Glomerular visceral epithelial cell (primary cell): ENCODE measurements around the gene NEDD1.

Source experiments
- DNase-seq: peaks from one replicate; pipeline ENCODE4 v3.0.0-alpha.2; 2016; ENCODE audit errors: extremely low spot score

Gene NEDD1, protein sequence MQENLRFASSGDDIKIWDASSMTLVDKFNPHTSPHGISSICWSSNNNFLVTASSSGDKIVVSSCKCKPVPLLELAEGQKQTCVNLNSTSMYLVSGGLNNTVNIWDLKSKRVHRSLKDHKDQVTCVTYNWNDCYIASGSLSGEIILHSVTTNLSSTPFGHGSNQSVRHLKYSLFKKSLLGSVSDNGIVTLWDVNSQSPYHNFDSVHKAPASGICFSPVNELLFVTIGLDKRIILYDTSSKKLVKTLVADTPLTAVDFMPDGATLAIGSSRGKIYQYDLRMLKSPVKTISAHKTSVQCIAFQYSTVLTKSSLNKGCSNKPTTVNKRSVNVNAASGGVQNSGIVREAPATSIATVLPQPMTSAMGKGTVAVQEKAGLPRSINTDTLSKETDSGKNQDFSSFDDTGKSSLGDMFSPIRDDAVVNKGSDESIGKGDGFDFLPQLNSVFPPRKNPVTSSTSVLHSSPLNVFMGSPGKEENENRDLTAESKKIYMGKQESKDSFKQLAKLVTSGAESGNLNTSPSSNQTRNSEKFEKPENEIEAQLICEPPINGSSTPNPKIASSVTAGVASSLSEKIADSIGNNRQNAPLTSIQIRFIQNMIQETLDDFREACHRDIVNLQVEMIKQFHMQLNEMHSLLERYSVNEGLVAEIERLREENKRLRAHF

DNA sequence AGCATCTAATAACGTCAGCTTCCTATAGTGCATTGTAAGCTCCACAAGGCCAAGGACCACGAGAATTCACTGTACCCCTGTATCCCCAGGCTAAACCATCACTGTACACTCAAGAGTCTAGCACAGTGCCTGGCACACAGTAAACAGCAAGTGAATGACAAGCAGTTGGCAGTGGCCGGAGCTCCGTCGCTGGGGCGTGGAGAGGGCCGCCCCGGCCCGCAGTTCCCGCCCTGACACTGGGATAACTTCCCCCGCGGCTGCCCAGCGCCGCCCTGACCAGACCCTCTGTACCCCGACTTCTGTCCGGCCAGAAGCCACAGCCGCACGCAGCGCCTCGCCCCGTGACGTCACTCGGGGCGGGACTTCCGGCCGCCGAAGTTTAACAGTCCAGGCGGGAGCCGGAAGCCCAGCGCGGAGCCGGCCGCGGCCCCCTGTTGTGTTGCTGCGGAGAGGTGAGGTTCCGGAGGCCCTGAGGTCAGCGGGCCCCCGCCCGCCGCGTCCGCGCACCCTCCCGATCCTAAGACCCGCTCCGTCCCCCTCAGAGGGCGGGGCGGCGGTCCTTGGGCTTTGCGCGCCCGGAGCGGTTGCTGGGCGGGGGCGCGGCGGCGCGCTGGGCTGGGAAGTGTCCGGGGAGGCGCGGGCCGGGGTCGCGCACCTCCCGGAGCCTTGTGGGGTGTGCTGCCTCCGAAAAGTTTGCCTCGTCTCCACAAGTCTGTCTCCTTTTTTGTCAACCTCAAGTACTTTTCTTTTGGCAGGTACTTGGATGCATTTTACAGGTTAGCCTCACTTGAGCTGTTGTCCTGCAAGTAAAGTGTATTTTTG is at the start of gene NEDD1:
Gene NEDD1 (plus strand): TSS at position 409 of the 822 bp plus-strand sequence. CDS start 2,503 bp downstream, outside the sequence.
- DNase-seq, result peak; percentile 82

DNA sequence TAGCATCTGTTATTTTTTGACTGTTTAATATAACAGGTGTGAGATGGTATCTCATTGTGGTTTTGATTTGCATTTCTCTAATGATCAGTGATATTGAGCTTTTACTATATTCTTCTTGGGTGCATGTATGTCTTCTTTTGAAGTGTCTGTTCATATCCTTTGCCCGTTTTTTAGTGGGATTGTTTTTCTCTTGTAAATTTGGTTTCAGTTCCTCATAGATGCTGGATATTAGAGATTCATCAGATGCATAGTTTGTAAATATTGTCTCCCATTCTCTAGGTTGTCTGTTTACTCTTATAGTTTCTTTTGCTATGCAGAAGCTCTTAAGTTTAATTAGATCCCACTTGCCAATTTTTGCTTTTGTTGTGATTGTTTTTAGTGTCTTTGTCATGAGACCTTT is 48.9 kb upstream of the NEDD1 start:
- no peak for DNase-seq

DNA sequence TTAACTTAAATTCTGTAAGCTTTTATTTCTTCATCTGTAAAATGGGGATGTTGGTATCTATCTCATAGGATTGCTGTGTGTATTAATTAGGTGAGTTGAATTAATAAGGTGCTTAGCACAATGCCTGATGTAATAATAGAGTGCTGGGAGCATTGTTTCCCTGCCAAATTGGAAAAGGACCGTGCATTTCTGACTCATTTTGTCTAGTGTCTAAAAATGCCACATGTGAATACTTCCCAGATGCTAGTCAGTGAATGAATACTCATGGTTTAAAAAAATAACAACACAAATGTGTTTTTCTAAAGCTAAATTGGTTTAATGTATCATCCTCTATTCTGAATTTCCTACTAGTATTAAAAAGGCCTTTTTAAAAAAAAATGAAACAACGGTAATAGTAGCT is 45.4 kb upstream of the NEDD1 start:
- no peak for DNase-seq

DNA sequence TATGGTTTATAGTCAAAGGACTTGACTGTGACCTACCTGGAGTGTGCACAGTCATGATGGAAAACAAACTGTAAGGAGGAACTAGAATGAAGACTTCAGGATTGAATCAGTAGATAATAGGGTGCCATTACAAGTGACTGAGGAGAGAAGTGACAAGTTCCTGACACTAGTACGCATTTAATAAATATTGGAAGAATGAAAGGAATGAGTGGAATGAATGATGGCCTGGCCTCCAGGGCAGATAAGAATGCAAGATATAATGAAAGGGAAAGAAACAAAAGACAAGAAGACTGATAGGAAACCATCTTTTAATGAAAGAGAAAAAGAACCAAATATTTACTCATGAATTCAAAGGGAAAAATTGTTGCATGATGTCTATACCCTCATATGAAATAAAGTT is 44.7 kb upstream of the NEDD1 start:
- no peak for DNase-seq

DNA sequence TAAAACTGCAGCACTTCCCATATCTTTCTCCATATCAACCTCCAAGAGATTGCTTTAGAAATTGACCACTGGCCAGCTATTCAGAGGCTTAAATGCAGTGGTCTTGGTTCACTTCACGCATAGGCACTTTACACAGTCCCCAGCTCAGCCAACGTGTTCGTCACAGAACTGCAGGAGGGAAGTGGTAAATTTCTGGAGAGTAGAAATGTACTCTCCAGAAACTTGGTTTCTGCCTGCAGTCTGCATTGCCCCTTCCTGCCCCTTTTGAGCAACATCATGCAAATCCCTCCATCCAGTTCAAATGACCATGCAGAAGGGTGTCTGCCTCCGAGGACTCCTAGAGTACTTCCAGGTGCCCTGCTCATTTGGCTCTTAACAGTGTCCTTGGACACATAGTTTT is 42.7 kb upstream of the NEDD1 start:
- DNase-seq, result no peak

DNA sequence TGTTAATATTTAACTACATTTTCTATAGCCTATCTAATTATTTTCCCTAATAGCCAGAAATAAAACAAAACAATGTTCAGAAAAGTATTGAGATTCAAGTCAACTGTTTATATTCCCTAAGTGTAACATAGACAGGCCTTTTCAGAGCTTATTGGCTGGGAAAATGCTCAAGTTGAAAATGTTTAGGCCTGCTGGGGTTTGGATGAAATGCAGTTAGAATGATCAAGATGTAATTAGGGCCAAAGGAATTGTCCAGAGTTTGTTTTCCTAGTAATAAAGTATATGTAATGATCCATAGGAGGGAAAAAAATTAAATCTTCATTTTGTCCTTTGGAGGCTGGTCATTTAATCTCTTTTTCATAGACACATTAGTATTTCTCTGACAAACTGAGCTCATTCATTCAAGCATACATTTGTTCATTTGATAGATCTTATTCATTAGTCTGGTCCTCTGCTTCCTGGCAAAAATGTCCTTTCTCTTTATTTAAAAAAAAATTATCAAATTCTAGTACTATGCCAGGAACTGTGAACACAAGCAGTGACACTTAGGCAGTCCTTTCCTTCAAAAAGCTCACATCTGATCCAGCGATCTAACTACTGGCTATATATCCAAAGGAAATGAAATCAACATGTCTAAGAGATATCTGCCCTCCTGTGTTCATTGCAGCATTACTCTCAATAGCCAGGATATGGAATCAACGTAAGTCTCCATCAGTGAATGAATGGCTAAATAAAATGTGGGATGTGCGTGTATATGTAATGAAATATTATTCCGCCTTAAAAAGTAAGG is 40.1 kb upstream of the NEDD1 start:
- no peak for DNase-seq

DNA sequence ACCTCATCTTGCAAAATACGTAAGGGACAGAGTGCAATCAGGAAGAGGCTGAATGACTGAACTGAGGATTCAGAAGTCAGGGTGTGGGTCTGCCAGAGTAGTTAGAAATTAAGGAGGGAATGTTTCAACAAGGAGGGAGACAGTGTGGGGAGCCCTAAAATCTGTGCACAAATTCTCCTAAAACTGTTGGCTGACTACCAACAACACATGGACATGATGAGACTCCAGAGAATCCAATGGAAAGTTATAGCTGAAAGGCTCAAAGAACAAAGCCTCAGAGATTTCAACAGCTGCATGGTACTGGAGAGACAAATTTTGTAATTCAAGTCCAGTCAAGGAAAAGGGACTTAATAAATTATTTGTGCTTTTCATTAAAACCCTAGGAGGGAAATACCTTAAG is 36.1 kb upstream of the NEDD1 start:
- no peak for DNase-seq

DNA sequence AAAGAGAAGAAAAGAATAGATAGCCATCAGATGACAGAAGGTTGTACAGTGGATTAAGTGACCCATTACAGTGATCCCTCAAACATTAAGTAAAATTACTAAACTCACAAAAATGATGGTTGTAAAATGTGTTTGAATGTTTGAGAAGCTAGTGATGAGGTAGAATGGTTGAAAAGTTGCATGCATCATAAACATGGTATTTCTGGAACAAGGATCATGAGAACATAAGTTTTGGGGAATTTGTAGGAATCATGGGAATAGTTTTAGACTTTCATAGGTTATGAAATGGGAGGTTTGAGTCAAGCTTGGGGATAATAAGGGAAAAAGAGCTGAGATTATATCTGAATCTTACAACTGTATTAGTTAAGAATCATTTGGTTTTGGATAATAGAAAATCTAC is 34.1 kb upstream of the NEDD1 start:
- no peak for DNase-seq

DNA sequence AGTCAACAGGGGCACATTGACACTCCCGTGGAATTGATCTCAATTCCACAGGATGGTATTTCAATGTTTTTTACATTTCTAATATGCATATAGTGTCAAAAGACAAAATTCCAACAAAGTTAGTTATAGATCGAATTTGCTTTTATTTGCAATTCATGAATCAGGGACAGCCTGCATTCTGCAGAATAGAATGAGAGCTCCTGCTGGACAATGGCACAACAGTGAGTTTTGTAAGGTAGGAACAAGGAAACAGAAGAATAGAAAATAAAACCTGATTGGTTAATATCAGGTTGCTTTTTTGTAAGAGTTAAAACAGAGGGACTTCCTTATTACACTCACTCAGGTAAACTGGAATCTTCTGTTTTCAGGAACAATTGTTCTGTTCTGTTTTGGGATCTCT is 32.8 kb upstream of the NEDD1 start:
- DNase-seq, result no peak

DNA sequence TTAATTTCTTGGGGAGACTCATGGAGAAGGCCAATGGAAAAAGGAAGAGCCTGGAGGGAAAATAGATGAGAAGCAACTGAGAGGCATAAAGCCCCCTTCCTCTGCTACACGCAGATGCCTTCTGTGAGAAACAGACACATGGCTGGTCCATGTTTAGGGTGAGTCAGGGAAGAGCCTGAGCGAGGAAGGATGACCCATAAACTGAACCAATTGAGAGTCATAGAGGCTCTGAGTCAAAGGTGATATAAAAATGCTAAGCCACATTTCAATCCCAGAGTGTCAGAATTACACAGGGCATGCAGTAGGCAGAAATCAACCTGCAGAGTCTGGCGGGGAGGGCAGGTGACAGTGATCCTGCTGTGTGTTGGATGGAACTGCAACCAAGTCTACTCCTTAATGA is 30.1 kb upstream of the NEDD1 start:
- DNase-seq, result no peak

DNA sequence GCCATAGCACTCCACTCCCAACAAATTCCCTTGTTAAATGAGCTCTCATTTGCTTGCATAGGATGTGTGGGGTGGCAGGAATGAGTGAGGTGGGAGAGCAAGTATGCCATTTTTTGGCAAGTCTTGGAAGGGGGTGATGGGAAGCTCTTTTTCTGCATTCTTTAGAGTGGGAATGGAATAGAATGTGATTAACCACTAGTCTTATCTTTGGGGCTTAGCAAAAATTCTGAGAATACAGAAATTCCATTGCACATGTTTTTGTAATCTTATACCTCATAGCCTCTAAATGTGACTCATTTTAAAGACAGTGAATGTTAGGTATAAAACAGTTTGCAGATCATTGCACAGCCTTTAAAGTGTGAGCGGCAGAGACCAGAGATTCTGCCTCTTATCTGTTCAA is 28.4 kb upstream of the NEDD1 start:
- DNase-seq, result no peak

DNA sequence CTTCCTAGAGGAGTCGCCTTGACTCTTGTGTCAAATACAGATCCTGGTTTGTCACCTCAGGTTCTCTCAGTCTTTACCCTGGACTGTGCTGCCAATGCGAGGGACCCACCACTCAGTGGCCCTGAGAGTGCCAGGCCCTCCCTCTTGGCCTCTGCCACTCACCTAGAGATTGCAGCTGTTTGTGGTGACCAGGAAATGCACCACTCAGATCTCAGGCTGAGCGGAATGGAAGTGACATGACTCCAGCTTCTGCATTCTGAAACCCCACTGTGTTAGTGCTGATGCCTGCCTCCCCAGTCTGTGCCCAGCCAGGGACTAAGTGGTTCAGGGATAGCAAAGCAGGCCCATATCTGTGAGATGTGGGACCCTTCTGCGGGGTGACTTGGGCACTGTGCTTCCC is 27.8 kb upstream of the NEDD1 start:
- DNase-seq, result no peak

DNA sequence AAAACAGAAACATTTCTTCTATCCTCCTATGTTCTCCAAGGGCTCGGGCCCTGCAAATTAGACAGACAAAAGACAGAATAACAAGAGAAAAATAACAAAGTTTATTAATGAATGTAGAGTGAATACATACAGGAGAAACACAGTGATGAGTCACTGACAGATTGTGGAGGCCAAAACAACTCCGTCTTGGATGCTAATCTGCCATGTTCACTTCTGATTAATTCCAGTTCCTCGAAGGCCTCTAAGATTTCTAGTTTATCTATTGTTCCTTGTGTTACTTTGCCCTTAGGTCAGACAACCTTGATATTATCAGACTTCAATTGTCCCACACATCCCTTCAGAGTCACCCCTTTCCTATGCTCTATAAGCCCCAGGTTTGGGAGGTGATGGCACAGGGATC is 26.8 kb upstream of the NEDD1 start:
- DNase-seq, result no peak

DNA sequence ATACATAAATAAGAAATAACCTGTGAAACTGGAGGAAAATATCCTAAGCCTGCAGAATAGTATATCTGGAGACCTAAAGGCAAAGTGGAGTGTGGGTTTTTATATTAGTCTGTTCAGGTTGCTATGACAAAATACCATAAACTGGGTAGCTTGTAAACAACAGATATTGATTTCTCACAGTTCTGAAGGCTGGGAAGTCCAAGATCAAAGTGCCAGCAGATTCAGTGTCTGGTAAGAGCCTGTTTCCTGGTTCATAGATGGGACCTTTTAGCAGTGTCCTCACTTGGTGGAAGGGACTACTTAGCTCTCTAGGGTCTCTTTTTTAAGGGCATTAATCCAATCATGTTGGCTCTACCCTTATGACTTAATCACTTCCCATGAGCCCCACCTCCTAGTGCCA is 25.4 kb upstream of the NEDD1 start:
- no peak for DNase-seq

DNA sequence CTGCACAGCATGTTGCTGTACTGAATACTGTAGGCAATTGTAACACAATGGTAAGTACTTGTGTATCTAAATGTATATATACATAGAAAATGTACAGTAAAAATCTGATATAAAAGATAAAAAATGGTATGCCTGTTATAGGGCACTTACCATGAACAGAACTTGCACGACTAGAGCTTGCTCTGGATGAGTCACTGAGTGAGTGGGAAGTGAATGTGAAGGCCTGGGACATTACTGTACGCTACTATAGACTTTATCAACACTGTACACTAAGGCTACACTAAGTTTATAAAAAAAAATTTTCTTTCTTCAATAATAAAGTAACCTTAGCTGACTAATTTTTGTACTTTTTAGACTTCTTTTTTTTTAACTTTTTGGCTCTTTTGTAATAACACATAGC is 24.2 kb upstream of the NEDD1 start:
- peak; percentile 9 for DNase-seq

DNA sequence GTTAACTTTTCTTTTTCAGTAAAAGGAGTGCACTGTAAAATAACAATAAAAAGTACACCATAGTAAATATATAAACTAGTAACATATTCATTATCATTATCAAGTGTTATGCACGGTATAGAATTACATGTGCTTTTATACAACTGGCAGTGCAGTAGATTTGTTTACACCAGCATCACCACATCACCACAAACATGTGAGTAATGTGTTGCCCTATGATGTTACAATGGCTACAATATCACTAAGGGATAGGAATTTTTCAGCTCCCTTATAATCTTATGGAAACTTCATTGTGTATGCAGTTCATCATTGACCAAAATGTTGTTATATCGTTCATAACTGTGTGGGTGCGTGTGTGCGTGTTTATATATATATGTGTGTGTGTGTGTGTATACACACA is 23.5 kb upstream of the NEDD1 start:
- DNase-seq, result no peak

DNA sequence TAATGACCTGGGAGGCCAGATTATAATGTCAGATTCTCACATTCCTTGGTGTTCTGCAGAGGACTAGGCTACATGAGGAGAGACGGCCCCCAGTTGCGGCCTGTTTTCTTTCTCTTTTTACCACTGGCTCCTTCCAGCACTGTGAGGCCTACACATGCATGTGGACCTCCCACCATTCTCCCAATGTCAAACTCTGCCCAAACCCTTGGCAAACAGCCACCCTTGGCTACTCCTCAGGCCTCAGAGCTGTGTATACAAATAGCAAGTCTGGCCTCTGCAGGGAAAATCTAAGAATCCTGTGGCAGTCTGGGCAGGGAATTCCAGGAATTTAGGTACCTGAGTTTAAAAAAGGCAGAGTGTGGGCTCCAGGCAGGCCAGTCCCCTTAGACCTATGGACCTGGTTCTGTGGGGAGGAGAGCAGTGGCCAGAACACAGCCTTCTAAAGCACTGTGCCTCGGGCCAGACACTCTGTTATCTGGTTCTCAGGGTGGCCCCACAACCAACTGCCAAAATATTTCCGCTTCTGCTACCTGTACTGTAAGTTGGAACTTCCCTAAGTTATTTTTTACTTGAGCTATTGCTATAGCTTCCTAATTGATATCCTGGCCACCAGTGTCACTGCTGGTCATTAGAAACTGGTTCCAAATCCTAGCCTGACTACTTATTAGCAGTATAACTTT is 19.9 kb upstream of the NEDD1 start:
- DNase-seq, result no peak

DNA sequence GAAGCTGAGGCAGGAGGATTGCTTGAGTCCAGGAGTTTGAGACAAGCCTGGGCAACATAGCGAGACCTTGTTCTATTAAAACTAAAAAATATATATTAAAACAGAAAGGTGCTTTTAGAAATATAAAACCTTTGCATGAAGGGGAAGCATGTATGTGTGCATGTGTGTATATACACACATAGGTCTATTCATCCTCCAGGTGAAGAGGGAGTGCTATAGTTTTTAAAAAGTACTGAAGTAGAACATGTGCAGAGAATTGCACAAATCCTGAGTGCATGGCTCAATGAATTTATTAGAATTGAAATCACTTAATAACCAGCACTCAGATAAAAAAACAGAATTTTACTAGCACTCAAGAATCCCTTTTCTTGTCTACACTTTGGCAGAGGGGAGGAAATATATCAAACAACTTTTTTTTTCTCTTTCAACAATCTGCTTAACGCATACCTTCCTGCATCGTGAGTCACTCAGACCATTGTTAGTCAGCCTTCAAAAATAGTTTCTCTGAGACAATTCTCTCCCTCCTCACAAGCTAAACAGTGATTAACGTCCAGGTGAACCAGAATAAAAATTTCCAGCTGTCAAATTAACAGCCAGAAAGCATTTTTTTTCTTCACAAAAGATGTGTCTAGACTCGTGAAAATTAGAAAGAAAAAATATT is 17.7 kb upstream of the NEDD1 start:
- peak; percentile 38 for DNase-seq

DNA sequence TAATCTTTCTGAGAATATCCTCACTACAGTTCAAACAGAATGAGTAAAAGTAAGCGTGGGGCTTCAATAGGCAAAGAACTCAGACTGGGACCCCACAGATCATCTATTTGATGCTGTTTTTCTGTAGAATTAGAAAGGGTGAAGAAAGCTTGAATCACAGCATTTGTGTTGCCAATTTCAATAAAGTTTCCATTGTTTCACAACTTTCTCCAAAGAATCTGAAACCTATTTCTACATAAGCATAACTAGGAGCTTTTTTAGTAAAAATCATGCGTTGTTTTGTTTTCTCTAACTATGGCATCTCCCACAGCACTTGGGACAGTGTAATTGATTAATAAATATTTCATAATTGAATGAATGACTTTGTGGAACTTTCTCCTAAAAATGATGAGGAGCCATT is 16.7 kb upstream of the NEDD1 start:
- no peak for DNase-seq

DNA sequence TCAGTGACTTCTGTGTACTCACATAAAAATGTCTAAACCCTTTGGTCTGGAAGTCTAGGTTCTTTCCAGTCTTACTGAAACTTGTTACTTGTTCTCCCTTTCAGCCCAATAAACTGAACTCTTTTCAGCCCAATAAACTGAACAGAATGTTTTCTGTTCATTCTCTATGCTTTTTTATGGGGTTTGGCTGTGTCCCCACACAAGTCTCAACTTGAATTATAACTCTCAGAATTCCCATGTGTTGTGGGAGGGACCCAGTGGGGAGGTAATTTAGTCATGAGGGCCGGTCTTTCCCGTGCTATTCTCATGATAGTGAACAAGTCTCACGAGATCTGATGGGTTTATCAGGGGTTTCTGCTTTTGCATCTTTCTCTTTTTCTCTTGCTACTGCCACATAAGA is 15.0 kb upstream of the NEDD1 start:
- DNase-seq, result no peak

DNA sequence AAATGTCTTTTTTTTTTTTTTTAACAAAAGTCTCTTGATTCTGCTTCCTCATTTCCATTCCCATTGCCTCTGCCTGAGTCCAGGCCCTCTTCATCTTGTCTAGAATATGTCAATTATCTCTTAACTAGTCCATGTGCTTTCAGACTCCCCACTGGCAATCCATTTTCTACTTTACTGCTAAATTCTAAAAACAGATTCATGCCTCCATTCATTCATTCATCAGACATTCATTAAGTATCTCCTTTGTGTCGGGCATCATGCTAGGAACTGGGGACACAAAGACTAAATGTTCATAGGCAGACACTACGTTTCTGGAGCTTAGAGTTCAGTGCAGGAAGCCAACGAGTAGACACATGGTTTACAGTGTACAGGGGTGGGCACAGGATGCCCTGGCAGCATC is 9.6 kb upstream of the NEDD1 start:
- DNase-seq, result no peak
